ENCODE measurements around the gene MYRF.

The MYRF gene

GRCh38 chr11:61785837-61786402 lies 33.5 kb downstream of the MYRF start:
- H3K9ac ChIP-seq (ENCODE audit: low read depth, low read length, poor library complexity, severe bottlenecking) = no peak overlapping the region
- H3K4me1 ChIP-seq (ENCODE audit: insufficient read depth, low read length, poor library complexity, severe bottlenecking) = no peaks in the 10 kb centered on the region
- H3K9me3 ChIP-seq (ENCODE audit: insufficient read depth, low read depth, low read length) = no peaks in the 10 kb centered on the region
- no peak for TF ChIP-seq EZH2phosphoT487 (IDR thresholded peaks at IDR 0.05; ENCODE audit: borderline replicate concordance)
- TF ChIP-seq CTCF (conservative IDR thresholded peaks at IDR 0.05; ENCODE audit: low read length) = no peak
- H3F3A ChIP-seq (ENCODE audit: low read depth) = no peaks in the 10 kb centered on the region
- no peaks in the 10 kb centered on the region for H3K27me3 ChIP-seq (ENCODE audit: insufficient read depth, low read length, poor library complexity, severe bottlenecking)
- H3K4me3 ChIP-seq (ENCODE audit: low read length, poor library complexity, severe bottlenecking) = no peak overlapping the region
- H3K36me3 ChIP-seq (ENCODE audit: insufficient read depth, low read length) = peaks cover 13% of the 10 kb centered on the region; the same call in 1 of the 2 replicates
- H3K79me2 ChIP-seq (ENCODE audit: insufficient read depth, low read length) = peaks cover 27% of the 10 kb centered on the region; the same call in 1 of the 2 replicates
- H4K20me1 ChIP-seq (ENCODE audit: insufficient read depth, low read length, poor library complexity, severe bottlenecking) = peaks cover 7% of the 10 kb centered on the region
- no peak overlapping the region for H2AFZ ChIP-seq (ENCODE audit: low read length)
- H3K9me2 ChIP-seq (replicated peaks; ENCODE audit: low read depth, low read length) = no peaks in the 10 kb centered on the region
- no peak overlapping the region for H3K4me2 ChIP-seq (ENCODE audit: low read depth, low read length, poor library complexity, severe bottlenecking)

- Histone ChIP-seq H3K4me2 (ENCODE audit: low read depth, low read length, poor library complexity, severe bottlenecking) (peak overlapping the region; percentile 44), H3K9ac (ENCODE audit: low read depth, low read length, poor library complexity, severe bottlenecking) (no peak overlapping the region), H3K4me3 (ENCODE audit: low read length, poor library complexity, severe bottlenecking) (no peak overlapping the region), H2AFZ (ENCODE audit: low read length) (no peak overlapping the region), H3K27me3 (ENCODE audit: insufficient read depth, low read length, poor library complexity, severe bottlenecking) (no peaks in the 10 kb centered on the region), H3K79me2 (ENCODE audit: insufficient read depth, low read length) (peaks cover 44% of the 10 kb centered on the region), H3F3A (ENCODE audit: low read depth) (no peaks in the 10 kb centered on the region), H3K36me3 (ENCODE audit: insufficient read depth, low read length) (peaks cover 13% of the 10 kb centered on the region; the same call in 1 of the 2 replicates), H3K9me3 (ENCODE audit: insufficient read depth, low read depth, low read length) (no peaks in the 10 kb centered on the region), H4K20me1 (ENCODE audit: insufficient read depth, low read length, poor library complexity, severe bottlenecking) (peaks cover 14% of the 10 kb centered on the region), H3K4me1 (ENCODE audit: insufficient read depth, low read length, poor library complexity, severe bottlenecking) (peaks cover 6% of the 10 kb centered on the region), H3K9me2 (replicated peaks; ENCODE audit: low read depth, low read length) (no peaks in the 10 kb centered on the region)
- TF ChIP-seq EZH2phosphoT487 (IDR thresholded peaks at IDR 0.05; ENCODE audit: borderline replicate concordance) (no peak), CTCF (conservative IDR thresholded peaks at IDR 0.05; ENCODE audit: low read length) (peak; percentile 83)
Observed at GRCh38 chr11:61787928-61788491, 35.6 kb downstream of the MYRF start.

GRCh38 chr11:61791737-61792309 lies 39.4 kb downstream of the MYRF start:
- Histone ChIP-seq H3K9ac (ENCODE audit: low read depth, low read length, poor library complexity, severe bottlenecking) (peak overlapping the region; percentile 93), H3K79me2 (ENCODE audit: insufficient read depth, low read length) (peaks cover 82% of the 10 kb centered on the region), H3K9me3 (ENCODE audit: insufficient read depth, low read depth, low read length) (no peaks in the 10 kb centered on the region), H3K36me3 (ENCODE audit: insufficient read depth, low read length) (peaks cover 22% of the 10 kb centered on the region; the same call in 1 of the 2 replicates), H3K4me2 (ENCODE audit: low read depth, low read length, poor library complexity, severe bottlenecking) (peak overlapping the region; percentile 90), H3F3A (ENCODE audit: low read depth) (peaks cover 1% of the 10 kb centered on the region; the same call in 1 of the 2 replicates), H3K9me2 (replicated peaks; ENCODE audit: low read depth, low read length) (no peaks in the 10 kb centered on the region), H4K20me1 (ENCODE audit: insufficient read depth, low read length, poor library complexity, severe bottlenecking) (peaks cover 39% of the 10 kb centered on the region), H3K27me3 (ENCODE audit: insufficient read depth, low read length, poor library complexity, severe bottlenecking) (peaks cover 5% of the 10 kb centered on the region), H3K4me1 (ENCODE audit: insufficient read depth, low read length, poor library complexity, severe bottlenecking) (peaks cover 26% of the 10 kb centered on the region), H3K4me3 (ENCODE audit: low read length, poor library complexity, severe bottlenecking) (peak overlapping the region; percentile 85), H2AFZ (ENCODE audit: low read length) (peak overlapping the region; percentile 90)
- no peak for TF ChIP-seq CTCF (conservative IDR thresholded peaks at IDR 0.05; ENCODE audit: low read length)
- no peak for TF ChIP-seq EZH2phosphoT487 (IDR thresholded peaks at IDR 0.05; ENCODE audit: borderline replicate concordance)
